HepG2 (cell line): ENCODE data around the gene PARVB. TPM values are rescaled to one million over a fixed set of nuclear protein-coding genes. Genes with fewer than 3 reads are reported as not detected.

Source experiments
- ATAC-seq: fragments of 200-7000 bp; cut with Tn5 transposase; 3 replicates; pipeline ENCODE4 v1.9.1; 2020; ENCODE audit warnings: mild to moderate bottlenecking, moderate library complexity
- BruUV-seq: library from RNA; stranded (reverse); fragments of 400-500 nt; replicated peaks from 2 replicates; lab custom pipeline; 2021; lab: Mats Ljungman, UMichigan
- CTCF ChIA-PET: fragments of 300-600 bp; formaldehyde crosslinking; extraction: SDS; loops from one replicate; lab custom pipeline; 2021; ENCODE audit warnings: low total read pairs, inconsistent platforms, low intra/inter-chr PET ratio; lab: Yijun Ruan, JAX
- POLR2A ChIA-PET: fragments of 350-600 bp; sonication (Branson Sonifier 250); formaldehyde crosslinking; loops from one replicate; lab custom pipeline; 2020; ENCODE audit warnings: antibody characterized with exemption, inconsistent platforms; lab: Yijun Ruan, JAX
- DNase-seq: peaks from one replicate; pipeline ENCODE4 v3.0.0-alpha.2; 2015; ENCODE audit warnings: low spot score
- FAIRE-seq: peaks from 3 replicates; lab custom pipeline; 2011; peaks lifted over from hg19 to GRCh38; lab: Jason Lieb, UNC
- H2AFZ ChIP-seq: one replicate; pipeline ENCODE4 v1.6.1; 2011; ENCODE audit warnings: low read length, inconsistent platforms
- H3K27ac ChIP-seq: fragments of 300-600 bp; 3 replicates; pipeline ENCODE4 v1.8.0; 2011; ENCODE audit warnings: mixed run types, mild to moderate bottlenecking, mixed read lengths, low read length, inconsistent platforms; ENCODE audit not compliant: insufficient read depth; ENCODE audit errors: extremely low read length
- H3K27me3 ChIP-seq, 2 experiments: fragments of 200-600 bp in 1 of 2; 2 replicates in 1 of 2; 3 replicates in 1 of 2; pipeline versions ENCODE4 v1.6.0 to v1.8.0; 2011; ENCODE audit warnings: low read length in 2 of 2, mild to moderate bottlenecking in 2 of 2, moderate library complexity in 2 of 2, inconsistent platforms in 1 of 2; ENCODE audit not compliant: insufficient read depth in 2 of 2, control insufficient read depth in 1 of 2
- H3K36me3 ChIP-seq, 2 experiments: fragments of 200-600 bp in 1 of 2; replicated peaks in 1 of 2; 2 replicates in 1 of 2; 3 replicates in 1 of 2; pipeline versions ENCODE4 v1.5.1 to v1.8.0; 2011; ENCODE audit warnings: low read length in 2 of 2, inconsistent platforms in 1 of 2; ENCODE audit not compliant: insufficient read depth in 2 of 2, control insufficient read depth in 1 of 2
- H3K4me1 ChIP-seq: 2 replicates; pipeline ENCODE4 v1.5.1; 2012; ENCODE audit warnings: low read length, inconsistent platforms; ENCODE audit not compliant: insufficient read depth
- H3K4me2 ChIP-seq: 2 replicates; pipeline ENCODE4 v1.6.0; 2011; ENCODE audit warnings: low read depth, low read length, inconsistent platforms
- H3K4me3 ChIP-seq, 3 experiments: fragments of 200-600 bp in 1 of 3; sonication (generic), shearing (Covaris generic) in 1 of 3; replicated peaks in 1 of 3; 2 replicates each; pipeline ENCODE4 v1.5.1; 2011 to 2016; ENCODE audit warnings: low read length in 3 of 3, inconsistent platforms in 2 of 3, low read depth in 2 of 3, mild to moderate bottlenecking in 2 of 3, control low read depth in 1 of 3, mixed read lengths in 1 of 3; ENCODE audit not compliant: insufficient read depth in 1 of 3
- H3K79me2 ChIP-seq: one replicate; pipeline ENCODE4 v1.6.1; 2011; ENCODE audit warnings: low read length, inconsistent platforms; ENCODE audit not compliant: insufficient read depth
- H3K9ac ChIP-seq: 2 replicates; pipeline ENCODE4 v1.6.0; 2011; ENCODE audit warnings: mild to moderate bottlenecking, low read depth, low read length, inconsistent platforms; ENCODE audit not compliant: insufficient read depth
- H3K9me3 ChIP-seq: 2 replicates; pipeline ENCODE4 v1.5.1; 2012; ENCODE audit warnings: mild to moderate bottlenecking, low read length
- H4K20me1 ChIP-seq: 2 replicates; pipeline ENCODE4 v1.6.0; 2011; ENCODE audit warnings: inconsistent platforms, mild to moderate bottlenecking, low read length, moderate library complexity; ENCODE audit not compliant: insufficient read depth
- ADNP ChIP-seq: sonication (generic); formaldehyde crosslinking; IDR thresholded peaks from 2 replicates; pipeline ENCODE4 v1.4.0; 2020; ENCODE audit warnings: missing genetic modification reagents
- AGO2 ChIP-seq: fragments of 200-400 bp; formaldehyde crosslinking; optimal IDR thresholded peaks from 2 replicates; pipeline ENCODE3; 2017; ENCODE audit warnings: mild to moderate bottlenecking, low read depth, low read length, moderate library complexity
- GFI1 ChIP-seq: sonication (generic); formaldehyde crosslinking; IDR thresholded peaks from 2 replicates; pipeline ENCODE4 v1.5.0; 2020; ENCODE audit warnings: missing genetic modification reagents, mild to moderate bottlenecking, borderline replicate concordance
- KLF11 ChIP-seq: IDR thresholded peaks from 2 replicates; pipeline ENCODE4 v1.6.1; 2016; ENCODE audit warnings: missing compliant biosample characterization
- REXO4 ChIP-seq: sonication (generic); formaldehyde crosslinking; IDR thresholded peaks from 2 replicates; pipeline ENCODE4 v1.8.0; 2022; ENCODE audit warnings: missing genetic modification reagents, mild to moderate bottlenecking, borderline replicate concordance
- ZBTB4 ChIP-seq: sonication (generic); formaldehyde crosslinking; IDR thresholded peaks from 2 replicates; pipeline ENCODE4 v1.4.0; 2020; ENCODE audit warnings: missing genetic modification reagents, mild to moderate bottlenecking, borderline replicate concordance
- ZBTB40 ChIP-seq, 2 experiments: fragments of 450-650 bp in 1 of 2; sonication (generic) in 1 of 2; formaldehyde crosslinking in 1 of 2; IDR thresholded peaks; 2 replicates each; pipeline versions ENCODE4 v1.6.1 to v1.8.0; 2016 to 2022; ENCODE audit warnings: antibody characterized with exemption in 1 of 2, mild to moderate bottlenecking in 1 of 2, missing genetic modification reagents in 1 of 2
- ZNF556 ChIP-seq: sonication (generic); formaldehyde crosslinking; IDR thresholded peaks from 2 replicates; pipeline ENCODE4 v1.4.0; 2020; ENCODE audit warnings: mild to moderate bottlenecking, missing genetic modification reagents, borderline replicate concordance
- ZNF879 ChIP-seq: sonication (generic); formaldehyde crosslinking; IDR thresholded peaks from 2 replicates; pipeline ENCODE4 v1.8.1; 2023; ENCODE audit warnings: missing genetic modification reagents
- WGBS: methylation state at CpG from one replicate; pipeline ENCODE4 v1.1.6; 2017; ENCODE audit warnings: low lambda C conversion rate; 5-methylcytosine and 5-hydroxymethylcytosine counted together
- in situ Hi-C: cut with HindIII; loops from 2 replicates; pipeline ENCODE4 v1.10.0; 2017; ENCODE audit warnings: low pct_unique_long_range_greater_than_20kb; ENCODE audit not compliant: extremely low pct_ligation_motif_present
- intact Hi-C: fragments of 100-400 bp; cut with micrococcal nuclease; formaldehyde crosslinking; loops from one replicate; pipeline ENCODE4 v1.10.0; 2022; ENCODE audit not compliant: unreplicated experiment
- polyA plus RNA-seq, 8 experiments: library from polyadenylated mRNA; depleted of rRNA in 3 of 8; stranded (reverse) in 7 of 8; unstranded in 1 of 8; fragments of >200 nt; fragmentation: Illumina TruSeq in 4 of 8; extraction: Trizol in 4 of 8; gene quantifications; 2 replicates each; pipeline versions ENCODE4 v1.2.1 to v1.2.3, GENCODE V29; 2011 to 2016; ENCODE audit warnings: low read depth in 4 of 8, missing spikeins in 1 of 8, mixed read lengths in 1 of 8; ENCODE audit not compliant: insufficient read depth in 1 of 8
- total RNA-seq, 5 experiments: library from RNA; depleted of rRNA; stranded (reverse); fragments of >200 nt; fragmentation: Illumina TruSeq; extraction: Trizol; gene quantifications; 2 replicates each; pipeline ENCODE4 v1.2.3, GENCODE V29; 2016; ENCODE audit warnings: low read depth in 1 of 5

Gene PARVB
- total and polyA plus RNA-seq, 2 of the 13 experiments (the other 11 are each of a cell fraction or from before 2014, with no cell fraction given), result 0.11 to 0.15 TPM

DNA sequence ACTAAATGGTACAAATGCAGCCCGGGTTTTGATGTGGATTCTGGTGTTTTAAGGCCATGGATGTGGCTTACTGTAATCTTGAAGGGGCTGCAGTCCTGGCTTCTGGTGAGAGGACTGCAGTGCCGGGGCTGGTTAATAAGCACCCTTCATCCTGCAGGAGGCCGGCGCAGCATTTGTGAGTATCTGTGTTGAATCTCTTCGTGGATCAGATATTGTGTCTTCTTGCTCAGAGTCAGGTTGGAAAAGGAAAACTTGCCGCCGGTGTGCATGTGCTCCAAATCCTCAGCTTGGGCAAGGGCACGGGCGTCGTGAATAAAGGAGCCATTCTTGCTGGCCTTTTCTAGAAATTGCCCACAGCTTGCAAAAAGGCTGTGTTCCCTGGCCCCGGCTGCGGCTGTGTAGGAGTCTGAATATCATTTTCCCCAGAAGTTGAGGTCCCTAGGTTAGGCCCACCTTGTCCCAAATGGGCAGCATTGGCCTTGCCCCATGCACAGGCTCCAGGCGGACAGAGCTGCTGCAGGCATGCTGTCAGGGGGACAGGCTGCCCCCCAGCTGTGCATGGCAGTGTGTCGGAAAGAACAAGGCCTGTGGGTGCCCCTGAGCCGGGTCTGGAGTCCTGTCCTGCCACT lies 28.9 kb upstream of the PARVB start:
- no peak for ATAC-seq
- 100% methylated on average over 13 of the region's 15 CpGs for WGBS
- ChIA-PET POLR2A (no interaction called here), CTCF (no interaction called here)
- H3K9ac ChIP-seq, result no peak overlapping the region
- no peak overlapping the region for H3K27ac ChIP-seq
- H3K4me1 ChIP-seq, result peaks cover 18% of the 10 kb centered on the region
- H4K20me1 ChIP-seq, result peaks cover 4% of the 10 kb centered on the region; the same call in 1 of the 2 replicates
- no peaks in the 10 kb centered on the region for H3K79me2 ChIP-seq
- no peak overlapping the region for H2AFZ ChIP-seq
- no peaks in the 10 kb centered on the region for H3K9me3 ChIP-seq
- in situ Hi-C loops (loop anchor here (5.0 kb wide), 1 partner anchor 92 kb away; no protein-coding TSS in a partner anchor), intact Hi-C loops (no loop called here)
- no peak for DNase-seq
- no peak overlapping the region for H3K4me2 ChIP-seq
- H3K36me3 ChIP-seq, result peaks cover 28 to 82% of the 10 kb centered on the region in 2 experiments
- FAIRE-seq, result no peak
- no TSS peak for BruUV-seq
- H3K4me3 ChIP-seq, result no peak overlapping the region
- no peaks in the 10 kb centered on the region for H3K27me3 ChIP-seq
- no peak for TF ChIP-seq ADNP (CRISPR knock-in tag)
- no peak for TF ChIP-seq GFI1
- no peak for TF ChIP-seq REXO4 (CRISPR knock-in tag)
- no peak for TF ChIP-seq ZBTB4
- no peak for TF ChIP-seq KLF11 (CRISPR knock-in tag)
- TF ChIP-seq ZBTB40 (IDR thresholded peaks at IDR 0.05), result no peak
- TF ChIP-seq ZBTB40 (CRISPR knock-in tag; IDR thresholded peaks at IDR 0.05), result no peak
- no peak for TF ChIP-seq ZNF879 (CRISPR knock-in tag)
- no peak for TF ChIP-seq AGO2
- no peak for TF ChIP-seq ZNF556 (CRISPR knock-in tag)
